ENCODE results near the gene PLEKHM2.

Gene PLEKHM2

DNA sequence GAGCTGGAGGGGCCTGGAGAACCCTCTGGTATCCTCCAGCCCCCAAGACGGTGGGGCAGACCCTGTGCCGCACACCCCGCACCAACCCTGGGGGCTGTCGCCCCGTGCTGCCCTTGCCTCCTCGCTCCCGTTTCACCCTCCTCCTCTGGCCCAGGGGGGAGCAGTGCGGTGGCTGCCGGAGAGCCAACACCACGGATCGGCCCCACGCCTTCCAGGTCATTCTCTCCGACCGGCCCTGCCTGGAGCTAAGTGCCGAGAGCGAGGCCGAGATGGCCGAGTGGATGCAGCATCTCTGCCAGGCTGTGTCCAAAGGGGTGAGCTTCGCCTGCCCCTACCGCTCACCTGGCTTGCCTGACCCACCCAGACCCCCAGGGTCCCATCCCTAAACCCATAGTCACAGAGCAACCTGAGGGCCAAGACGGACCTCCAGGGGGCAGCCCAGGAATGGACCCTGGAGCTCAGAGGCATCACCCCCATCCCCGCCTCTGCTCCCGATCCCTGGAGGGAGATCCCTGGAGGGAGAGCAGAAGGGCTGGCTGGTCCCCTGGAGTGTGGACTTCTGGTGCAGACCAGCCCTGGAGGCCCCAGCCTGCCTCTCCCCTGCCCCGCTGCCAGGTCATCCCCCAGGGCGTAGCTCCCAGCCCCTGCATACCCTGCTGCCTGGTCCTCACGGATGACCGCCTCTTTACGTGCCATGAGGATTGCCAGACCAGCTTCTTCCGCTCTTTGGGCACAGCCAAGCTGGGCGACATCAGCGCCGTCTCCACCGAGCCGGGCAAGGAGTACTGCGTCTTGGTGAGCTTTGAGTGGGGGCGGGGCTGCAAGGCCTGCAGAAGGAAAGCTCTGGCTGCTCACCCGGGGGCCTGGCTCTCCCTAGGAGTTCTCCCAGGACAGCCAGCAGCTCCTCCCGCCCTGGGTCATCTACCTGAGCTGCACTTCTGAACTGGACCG is 47.9 kb downstream of the PLEKHM2 start:
- TF ChIP-seq YY1 (IDR thresholded peaks at IDR 0.05; ENCODE audit: low read depth) (no peak), TEAD4 (IDR thresholded peaks at IDR 0.05) (no peak), CREB1 (IDR thresholded peaks at IDR 0.05; ENCODE audit: low read depth) (no peak), TCF12 (IDR thresholded peaks at IDR 0.05; ENCODE audit: low read depth) (no peak), EGR1 (IDR thresholded peaks at IDR 0.05) (no peak), TAF1 (IDR thresholded peaks at IDR 0.05; ENCODE audit: low read depth) (no peak), EP300 (IDR thresholded peaks at IDR 0.05; ENCODE audit: borderline replicate concordance) (no peak)
- TF ChIP-seq, protein P1, sequence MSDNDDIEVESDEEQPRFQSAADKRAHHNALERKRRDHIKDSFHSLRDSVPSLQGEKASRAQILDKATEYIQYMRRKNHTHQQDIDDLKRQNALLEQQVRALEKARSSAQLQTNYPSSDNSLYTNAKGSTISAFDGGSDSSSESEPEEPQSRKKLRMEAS (IDR thresholded peaks at IDR 0.05) = no peak
- TF ChIP-seq, protein P2, sequence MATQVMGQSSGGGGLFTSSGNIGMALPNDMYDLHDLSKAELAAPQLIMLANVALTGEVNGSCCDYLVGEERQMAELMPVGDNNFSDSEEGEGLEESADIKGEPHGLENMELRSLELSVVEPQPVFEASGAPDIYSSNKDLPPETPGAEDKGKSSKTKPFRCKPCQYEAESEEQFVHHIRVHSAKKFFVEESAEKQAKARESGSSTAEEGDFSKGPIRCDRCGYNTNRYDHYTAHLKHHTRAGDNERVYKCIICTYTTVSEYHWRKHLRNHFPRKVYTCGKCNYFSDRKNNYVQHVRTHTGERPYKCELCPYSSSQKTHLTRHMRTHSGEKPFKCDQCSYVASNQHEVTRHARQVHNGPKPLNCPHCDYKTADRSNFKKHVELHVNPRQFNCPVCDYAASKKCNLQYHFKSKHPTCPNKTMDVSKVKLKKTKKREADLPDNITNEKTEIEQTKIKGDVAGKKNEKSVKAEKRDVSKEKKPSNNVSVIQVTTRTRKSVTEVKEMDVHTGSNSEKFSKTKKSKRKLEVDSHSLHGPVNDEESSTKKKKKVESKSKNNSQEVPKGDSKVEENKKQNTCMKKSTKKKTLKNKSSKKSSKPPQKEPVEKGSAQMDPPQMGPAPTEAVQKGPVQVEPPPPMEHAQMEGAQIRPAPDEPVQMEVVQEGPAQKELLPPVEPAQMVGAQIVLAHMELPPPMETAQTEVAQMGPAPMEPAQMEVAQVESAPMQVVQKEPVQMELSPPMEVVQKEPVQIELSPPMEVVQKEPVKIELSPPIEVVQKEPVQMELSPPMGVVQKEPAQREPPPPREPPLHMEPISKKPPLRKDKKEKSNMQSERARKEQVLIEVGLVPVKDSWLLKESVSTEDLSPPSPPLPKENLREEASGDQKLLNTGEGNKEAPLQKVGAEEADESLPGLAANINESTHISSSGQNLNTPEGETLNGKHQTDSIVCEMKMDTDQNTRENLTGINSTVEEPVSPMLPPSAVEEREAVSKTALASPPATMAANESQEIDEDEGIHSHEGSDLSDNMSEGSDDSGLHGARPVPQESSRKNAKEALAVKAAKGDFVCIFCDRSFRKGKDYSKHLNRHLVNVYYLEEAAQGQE (IDR thresholded peaks at IDR 0.05; ENCODE audit: low read depth) = no peak

DNA sequence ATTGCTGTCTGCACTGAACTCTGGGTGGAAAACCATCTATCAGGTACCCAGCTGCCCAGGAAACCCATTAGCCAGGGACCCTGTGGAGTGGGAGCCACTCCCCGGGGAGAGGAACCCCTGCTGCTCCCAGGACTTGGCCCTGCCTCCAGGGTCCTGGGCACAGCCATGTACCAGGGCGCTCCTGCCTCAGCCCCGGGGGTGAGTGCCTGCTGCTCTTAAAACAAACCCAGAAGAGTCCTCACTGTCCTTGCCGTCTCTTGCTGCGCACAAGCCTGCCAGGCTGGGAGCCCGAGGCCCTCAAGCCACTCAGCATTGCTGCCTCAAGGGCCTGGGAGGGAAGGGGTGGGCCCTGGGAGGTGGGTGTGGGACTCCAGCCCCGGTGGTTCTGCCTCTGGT is 48.6 kb downstream of the PLEKHM2 start:
- TF ChIP-seq CEBPB (IDR thresholded peaks at IDR 0.05) = no peak
- TF ChIP-seq YY1 (IDR thresholded peaks at IDR 0.05; ENCODE audit: low read depth) = no peak
- no peak for TF ChIP-seq TCF12 (IDR thresholded peaks at IDR 0.05; ENCODE audit: low read depth)
- no peak for TF ChIP-seq EGR1 (IDR thresholded peaks at IDR 0.05)
- TF ChIP-seq, protein P1 (IDR thresholded peaks at IDR 0.05) = no peak
- no peak for TF ChIP-seq TEAD4 (IDR thresholded peaks at IDR 0.05)
- TF ChIP-seq ZBTB7A (IDR thresholded peaks at IDR 0.05; ENCODE audit: low read depth) = no peak
- TF ChIP-seq TAF1 (IDR thresholded peaks at IDR 0.05; ENCODE audit: low read depth) = no peak
- TF ChIP-seq, protein P2 (IDR thresholded peaks at IDR 0.05; ENCODE audit: low read depth) = no peak
- TF ChIP-seq EP300 (IDR thresholded peaks at IDR 0.05; ENCODE audit: borderline replicate concordance) = no peak
- TF ChIP-seq RAD21 (IDR thresholded peaks at IDR 0.05; ENCODE audit: low read depth) = no peak

DNA sequence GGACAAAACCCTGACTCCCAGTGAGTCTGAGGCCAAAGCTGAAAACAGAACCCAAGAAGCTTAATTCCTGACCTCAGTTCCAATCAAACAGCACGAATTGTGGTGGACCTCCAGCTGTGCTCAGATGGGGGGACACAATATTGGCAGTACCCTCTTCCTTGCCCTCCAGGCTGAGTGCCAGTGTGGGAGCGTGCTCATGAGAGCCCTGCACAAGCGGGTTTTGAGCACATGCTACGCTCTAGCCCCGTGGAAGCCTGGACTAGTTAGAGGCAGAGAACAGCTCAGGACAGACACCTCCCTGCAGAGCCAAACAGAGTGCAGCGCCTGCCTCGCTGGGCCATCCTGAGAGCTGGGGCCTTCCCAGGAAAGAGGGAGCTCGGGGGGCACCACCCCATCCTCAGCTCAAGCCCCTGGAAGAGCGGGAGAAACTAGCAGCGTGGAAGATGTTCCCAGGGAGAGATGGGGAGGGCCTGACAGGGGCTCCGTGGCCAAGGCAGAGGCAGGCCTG is 49.2 kb downstream of the PLEKHM2 start:
- TF ChIP-seq, protein P1 (IDR thresholded peaks at IDR 0.05) = no peak

DNA sequence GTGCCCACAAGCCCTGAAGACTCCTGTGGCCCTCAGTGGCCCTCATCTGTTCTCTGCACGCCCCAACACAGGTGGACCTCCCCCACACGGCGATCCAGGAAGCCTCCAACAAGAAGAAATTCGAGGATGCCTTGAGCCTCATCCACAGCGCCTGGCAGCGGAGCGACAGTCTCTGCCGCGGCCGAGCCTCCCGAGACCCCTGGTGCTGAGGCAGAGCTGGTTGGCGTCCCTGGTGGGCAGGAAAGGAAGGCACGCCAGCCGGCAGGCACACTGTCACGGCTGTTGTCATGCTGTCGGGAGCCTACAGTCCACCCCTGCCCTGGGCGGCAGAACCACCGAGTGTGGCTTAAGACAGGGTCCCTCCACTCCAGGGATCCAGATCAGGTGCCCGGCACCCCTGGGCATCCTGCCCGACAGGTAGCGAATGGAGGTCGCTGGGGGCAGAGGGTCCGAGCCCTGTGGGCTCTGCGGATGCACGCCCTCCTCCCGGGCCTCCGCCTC is 49.7 kb downstream of the PLEKHM2 start:
- TF ChIP-seq ZBTB7A (IDR thresholded peaks at IDR 0.05; ENCODE audit: low read depth) (no peak), RAD21 (IDR thresholded peaks at IDR 0.05; ENCODE audit: low read depth) (no peak), TCF12 (IDR thresholded peaks at IDR 0.05; ENCODE audit: low read depth) (no peak), TAF1 (IDR thresholded peaks at IDR 0.05; ENCODE audit: low read depth) (no peak), EGR1 (IDR thresholded peaks at IDR 0.05) (no peak), EP300 (IDR thresholded peaks at IDR 0.05; ENCODE audit: borderline replicate concordance) (no peak)
- TF ChIP-seq, protein P2 (IDR thresholded peaks at IDR 0.05; ENCODE audit: low read depth) = no peak

DNA sequence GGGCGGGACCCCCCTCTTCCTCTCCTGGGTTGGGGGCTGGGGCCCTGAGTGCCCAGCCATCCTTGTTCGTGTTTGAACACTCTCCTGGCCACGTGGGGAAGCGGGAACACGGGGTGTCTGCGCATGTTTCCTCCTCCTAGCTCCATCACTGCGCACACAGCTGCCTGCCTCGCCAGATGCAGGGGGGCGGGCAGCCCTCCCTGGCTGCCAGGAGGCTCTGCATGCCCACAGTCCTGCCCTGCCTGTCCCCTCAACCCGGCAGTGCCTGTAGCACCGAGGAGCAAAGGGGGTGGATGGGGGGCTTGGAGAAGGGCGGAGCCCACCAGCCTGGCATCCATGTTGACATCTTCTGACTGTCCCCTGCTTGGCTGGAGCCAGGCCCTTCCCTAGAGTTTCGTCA is 50.2 kb downstream of the PLEKHM2 start:
- TF ChIP-seq EGR1 (IDR thresholded peaks at IDR 0.05) (no peak), EP300 (IDR thresholded peaks at IDR 0.05; ENCODE audit: borderline replicate concordance) (no peak), TAF1 (IDR thresholded peaks at IDR 0.05; ENCODE audit: low read depth) (no peak), FOXM1 (IDR thresholded peaks at IDR 0.05; ENCODE audit: borderline replicate concordance, low read depth) (no peak), TEAD4 (IDR thresholded peaks at IDR 0.05) (no peak), NFIC (IDR thresholded peaks at IDR 0.05) (no peak), ZBTB7A (IDR thresholded peaks at IDR 0.05; ENCODE audit: low read depth) (no peak), CREB1 (IDR thresholded peaks at IDR 0.05; ENCODE audit: low read depth) (no peak), YY1 (IDR thresholded peaks at IDR 0.05; ENCODE audit: low read depth) (no peak), CEBPB (IDR thresholded peaks at IDR 0.05) (no peak), RAD21 (IDR thresholded peaks at IDR 0.05; ENCODE audit: low read depth) (no peak), TCF12 (IDR thresholded peaks at IDR 0.05; ENCODE audit: low read depth) (no peak)
- TF ChIP-seq, protein P3, sequence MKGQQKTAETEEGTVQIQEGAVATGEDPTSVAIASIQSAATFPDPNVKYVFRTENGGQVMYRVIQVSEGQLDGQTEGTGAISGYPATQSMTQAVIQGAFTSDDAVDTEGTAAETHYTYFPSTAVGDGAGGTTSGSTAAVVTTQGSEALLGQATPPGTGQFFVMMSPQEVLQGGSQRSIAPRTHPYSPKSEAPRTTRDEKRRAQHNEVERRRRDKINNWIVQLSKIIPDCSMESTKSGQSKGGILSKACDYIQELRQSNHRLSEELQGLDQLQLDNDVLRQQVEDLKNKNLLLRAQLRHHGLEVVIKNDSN (IDR thresholded peaks at IDR 0.05) = no peak
- TF ChIP-seq, protein P2 (IDR thresholded peaks at IDR 0.05; ENCODE audit: low read depth) = no peak
- TF ChIP-seq, protein P1 (IDR thresholded peaks at IDR 0.05) = no peak
